Activated CD4-positive, alpha-beta T cell treated with anti-CD3 and anti-CD28 coated beads, Interleukin-2, amount 50 U/mL, for 24 hours (primary cell): ENCODE measurements around the gene STK38.
"Not testable (repeated sequence)": the region's sequence is repeated elsewhere in the genome, so short reads cannot be mapped to it uniquely, and the experiment has no call there.

Source experiments
- DNase-seq, 2 donors: peaks; one replicate each; pipeline ENCODE4 v3.0.0-alpha.2; 2020; ENCODE audit warnings: low read depth in 1 of 2, low spot score in 1 of 2

STK38 gene

DNA sequence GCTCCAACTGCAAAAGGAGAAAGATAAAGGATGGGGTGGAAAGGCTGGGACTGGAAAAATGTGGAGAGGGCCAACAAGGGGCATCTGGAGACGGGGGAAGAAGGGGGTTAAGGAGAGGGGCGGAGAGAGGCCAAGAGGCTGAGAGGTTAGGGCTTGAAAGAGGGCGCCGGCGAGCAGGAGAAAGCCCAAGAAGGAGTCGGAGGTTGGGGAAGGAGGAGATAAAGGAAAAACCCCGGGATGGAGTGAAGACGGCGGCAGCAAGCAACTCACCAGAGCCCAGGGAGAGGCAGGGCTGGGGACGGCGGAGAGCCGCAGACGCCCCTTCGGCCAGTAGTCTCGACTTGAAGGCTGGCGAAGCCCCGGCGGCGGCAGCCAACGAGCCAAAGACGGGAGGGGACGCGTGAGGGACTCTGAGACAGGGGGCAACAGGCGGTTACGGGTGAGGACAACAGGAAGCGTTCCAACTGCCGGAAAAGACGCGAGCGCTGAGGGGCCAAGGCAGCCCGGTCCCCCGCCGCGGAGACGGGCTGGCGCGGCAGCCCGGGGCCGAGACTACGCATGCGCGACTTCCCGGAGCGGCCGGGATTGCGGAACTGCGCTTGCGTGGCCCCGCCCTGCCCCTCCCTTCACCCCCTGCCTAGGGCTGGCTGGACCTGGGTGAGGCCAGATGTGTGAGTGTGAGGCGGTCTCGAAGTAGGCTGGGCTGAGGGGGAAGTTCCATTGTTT, at the start of gene STK38:
STK38 (minus strand) TSS at position 560 of the 726 bp plus-strand sequence. CDS start 7,277 bp downstream, outside the sequence.
- peak; percentile 87 to 91 for DNase-seq

DNA sequence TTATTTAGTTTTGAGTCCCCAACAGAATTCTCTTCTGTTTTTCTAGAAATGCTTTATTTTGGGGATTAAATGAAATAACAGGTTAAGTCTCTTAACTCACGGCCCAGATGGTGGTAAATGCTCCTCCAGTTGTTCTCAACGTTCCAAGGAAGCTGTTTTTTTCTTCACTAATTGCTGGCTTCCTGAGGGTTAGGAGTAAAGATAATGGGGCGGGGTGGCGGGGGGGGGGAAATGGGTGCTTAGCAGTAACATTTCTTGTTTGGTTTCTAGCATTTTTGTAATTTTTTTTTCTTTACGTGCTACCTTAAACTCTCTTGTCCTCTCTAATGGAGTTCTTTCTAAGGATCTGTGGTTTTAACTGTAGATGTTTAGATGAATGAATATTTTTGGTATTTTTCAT, 49.1 kb upstream of the STK38 start:
- DNase-seq = no peak

DNA sequence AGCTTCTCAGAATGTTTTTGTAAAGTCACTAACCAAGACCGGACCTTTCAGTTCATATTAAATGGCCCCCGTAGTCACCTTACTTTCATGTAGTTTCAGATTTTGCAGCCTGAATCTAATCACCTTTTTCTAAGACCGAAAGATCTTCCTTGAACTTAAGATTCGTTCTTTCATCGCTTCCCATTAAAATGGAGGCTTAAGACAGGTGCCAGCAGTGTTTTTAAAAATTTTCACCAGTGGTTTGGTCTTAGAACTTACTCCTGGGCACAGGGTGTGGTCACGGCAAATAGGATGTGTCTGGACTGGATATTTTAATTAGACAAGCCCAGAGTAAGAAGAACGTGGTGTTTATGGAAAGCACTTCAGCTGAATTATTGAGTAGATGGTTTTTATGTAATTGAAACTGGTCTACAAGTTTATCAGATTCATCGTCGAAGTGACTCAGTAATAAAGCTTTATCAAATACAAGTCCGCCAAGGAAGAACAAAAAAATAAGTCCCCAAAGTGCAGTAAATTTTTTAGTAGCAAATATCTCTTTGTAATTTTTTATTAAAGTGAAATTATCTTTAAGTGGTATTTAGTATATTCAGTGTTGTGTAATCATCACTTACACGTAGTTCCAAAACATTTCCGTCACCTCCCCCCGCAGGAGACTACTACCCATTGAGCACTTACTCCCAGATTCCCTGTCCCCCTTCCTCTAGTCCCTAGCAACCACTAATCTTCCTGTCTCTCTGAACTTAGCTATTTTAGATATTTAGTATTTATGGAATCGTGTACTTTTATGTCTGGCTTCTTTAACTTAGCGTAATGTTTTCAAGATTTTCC, 47.8 kb upstream of the STK38 start:
- DNase-seq = no peak

DNA sequence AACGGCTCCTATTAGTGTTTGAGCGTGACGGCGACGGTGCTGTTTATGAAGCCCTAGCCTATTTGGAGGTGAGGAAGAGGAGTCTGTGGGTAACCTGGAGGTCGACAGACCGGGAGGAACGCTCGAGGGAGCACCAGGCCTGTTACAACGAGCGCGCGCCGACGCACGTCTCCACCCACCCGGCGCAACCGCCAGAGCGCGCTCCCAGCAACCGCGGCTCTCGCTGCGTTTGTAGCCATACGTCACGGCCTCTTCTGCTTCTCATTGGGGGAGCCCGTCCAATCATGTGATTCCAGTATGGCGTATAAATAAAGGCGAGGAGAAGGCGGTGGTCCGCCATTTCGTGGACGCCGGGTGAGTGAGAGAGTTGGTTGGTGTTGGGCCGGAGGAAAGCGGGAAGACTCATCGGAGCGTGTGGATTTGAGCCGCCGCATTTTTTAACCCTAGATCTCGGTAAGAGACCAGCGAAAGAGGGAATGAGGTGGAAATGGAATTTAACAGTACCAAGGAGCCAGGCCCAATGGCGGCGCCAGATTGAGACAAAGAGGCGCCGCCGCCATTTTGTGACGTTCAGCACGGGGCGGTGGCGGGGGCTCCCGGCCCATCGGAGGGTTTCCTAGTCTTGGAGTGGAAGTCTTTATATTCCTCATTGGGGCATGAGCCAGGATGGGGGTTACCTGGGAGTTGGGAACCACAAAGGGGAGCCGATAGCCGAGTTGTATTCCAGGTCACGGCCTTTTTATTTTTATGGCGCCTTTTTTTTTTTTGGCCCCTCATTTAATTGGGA, 46.9 kb upstream of the STK38 start, which contains the start of gene SRSF3:
SRSF3 (plus strand) TSS at position 334 of the 787 bp plus-strand sequence. CDS start 2,401 bp downstream, outside the sequence.
- DNase-seq = peak; percentile 87 to 96

DNA sequence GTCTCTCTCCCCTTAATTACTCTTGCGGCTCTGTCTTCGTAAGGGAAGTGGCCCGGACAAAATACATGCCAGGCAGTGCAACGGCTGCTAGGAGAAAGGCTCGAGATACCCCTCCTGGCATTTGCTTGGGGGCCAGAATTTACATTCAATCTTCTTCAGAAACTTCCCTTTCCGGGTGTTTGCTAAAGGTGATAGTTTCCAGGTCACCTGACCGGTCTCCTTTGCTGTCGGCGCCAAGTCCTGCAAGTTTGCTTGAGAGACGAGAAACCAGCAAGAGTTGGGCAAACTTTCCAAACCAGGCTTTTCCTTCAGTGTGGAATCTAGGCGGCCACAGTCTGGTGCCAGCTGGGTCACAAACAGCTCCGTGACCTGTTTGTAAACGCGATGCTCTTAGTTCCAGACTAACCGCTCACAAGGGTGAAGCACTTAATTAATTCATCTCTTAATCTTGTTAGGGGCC, 46.3 kb upstream of the STK38 start:
- peak in 1 of 2 donors; percentile 32 for DNase-seq

DNA sequence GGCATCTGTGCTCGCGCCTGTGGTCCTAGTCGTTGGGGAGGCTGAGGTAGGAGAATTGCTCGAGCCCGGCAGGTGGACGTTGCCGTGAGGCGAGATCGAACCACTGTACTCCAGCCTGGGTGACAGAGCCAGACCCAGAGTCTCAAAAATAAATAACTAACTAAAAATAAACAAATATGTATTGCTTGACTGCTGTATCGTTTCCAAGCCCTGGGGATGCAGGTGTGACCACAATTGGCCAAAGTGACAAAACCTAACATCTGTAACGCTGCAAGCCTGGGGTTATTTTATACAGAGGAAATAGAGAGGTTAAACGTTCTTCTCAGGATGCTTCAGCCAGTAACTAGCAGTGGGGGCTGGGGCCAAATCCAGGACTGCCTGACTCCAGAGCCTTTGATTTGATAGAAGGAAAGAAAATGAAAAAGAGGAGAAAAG, 45.0 kb upstream of the STK38 start:
- no peak for DNase-seq

DNA sequence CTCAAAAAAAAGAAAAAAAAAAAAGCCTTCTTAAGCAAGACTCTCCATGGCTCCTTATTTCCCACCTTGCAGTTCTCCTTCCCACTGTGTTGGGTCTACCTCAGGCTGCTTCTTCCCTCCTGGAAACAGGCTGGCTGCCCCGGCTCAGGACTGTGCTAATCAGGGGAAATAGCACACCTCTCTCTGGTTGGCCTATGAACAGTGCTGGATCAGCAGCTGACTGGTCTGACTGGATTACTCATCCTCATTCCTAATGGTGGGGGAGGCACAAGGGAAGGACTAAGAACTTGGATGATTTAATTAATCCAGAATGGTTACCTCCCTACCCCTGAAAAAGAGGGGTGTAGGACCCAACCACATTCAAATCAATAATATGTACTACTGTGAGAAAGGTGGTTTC, 43.0 kb upstream of the STK38 start:
- DNase-seq = no peak

DNA sequence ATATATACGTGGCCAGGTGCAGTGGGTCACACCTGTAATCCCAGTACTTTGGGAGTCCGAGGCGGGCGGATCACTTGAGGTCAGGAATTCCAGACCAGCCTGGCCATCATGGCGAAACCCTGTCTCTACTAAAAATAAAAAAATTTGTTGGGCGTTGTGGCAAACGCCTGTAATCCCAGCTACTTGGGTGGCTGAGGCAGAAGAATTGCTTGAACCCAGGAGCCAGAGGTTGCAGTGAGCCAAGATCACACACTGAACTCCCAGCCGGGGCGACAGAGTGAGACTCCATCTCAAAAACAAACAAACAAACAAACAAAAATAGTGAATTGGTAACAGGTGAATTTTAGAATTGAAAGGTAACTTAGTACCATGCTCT, 41.7 kb upstream of the STK38 start:
- DNase-seq = not testable (repeated sequence)

DNA sequence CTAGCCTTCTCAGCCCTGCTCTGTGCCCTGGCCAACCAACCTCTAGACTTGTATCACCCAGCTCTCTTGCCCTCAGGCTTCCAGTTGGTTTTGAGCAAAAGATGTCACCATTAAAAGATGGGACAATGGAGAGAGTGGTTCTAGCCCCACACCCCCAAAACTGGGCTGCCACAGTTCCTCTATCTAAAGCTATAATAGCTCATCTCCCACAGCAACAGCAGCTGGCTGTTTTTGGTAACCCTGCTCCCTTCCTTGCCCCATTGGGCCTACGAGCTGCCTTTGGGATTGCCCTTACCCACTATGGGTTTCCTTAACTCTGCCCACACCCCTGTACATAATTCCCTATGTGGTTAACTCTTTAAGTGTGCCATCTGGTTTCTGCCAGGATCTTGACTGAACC, 39.3 kb upstream of the STK38 start:
- DNase-seq = no peak

DNA sequence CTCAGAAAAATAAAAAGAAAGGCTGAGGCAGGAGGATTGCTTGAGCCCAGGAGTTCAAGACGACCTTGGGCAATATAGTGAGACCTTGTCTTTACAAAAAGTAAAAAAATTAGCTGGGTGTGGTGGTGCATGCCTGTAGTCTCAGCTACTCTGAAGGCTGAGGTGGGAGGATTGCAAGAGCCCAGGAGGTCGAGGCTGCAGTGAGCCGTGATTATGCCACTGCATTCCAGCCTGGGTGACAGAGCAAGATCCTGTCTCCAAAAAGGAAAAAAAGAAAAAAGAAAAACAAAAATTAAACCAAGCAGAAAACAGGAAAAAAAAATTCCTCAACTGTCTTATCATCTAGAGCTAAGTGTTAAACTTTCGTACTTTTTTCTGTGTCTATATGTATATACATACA, 34.4 kb upstream of the STK38 start:
- DNase-seq = no peak

DNA sequence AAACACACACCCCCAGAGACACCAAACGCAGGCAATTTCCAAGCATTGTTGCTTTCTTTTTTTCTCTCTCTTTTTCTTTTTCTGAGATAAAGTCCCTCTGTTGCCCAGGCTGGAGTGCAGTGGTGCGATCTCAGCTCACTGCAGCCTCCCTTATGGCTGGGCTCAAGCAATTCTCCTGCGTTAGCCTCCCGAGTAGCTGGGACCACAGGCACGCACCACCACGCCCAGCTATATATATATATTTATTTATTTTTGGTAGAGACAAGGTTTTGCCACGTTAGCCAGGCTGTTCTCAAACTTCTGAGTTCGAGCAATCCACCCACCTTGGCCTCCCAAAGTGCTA, 32.9 kb upstream of the STK38 start:
- no peak for DNase-seq

DNA sequence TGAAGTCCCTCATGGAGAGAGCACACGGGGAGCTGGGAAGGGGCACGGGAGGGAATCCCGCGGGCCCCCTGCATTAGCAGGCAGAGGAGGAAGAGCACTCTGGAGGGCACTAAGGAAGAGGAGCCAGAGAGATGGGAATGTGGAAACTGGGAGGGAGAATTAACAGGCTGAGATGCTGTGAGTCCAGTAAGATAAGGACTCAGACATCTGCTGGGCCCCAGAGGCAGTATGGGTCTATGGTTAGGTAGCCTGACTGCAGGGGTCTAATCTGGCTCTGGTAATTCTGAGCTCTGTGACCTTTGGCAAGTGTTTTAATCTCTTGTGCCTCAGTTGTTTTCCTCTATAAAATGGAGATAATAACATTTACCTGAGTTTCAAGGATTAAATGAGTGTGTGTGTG, 31.2 kb upstream of the STK38 start:
- no peak for DNase-seq

DNA sequence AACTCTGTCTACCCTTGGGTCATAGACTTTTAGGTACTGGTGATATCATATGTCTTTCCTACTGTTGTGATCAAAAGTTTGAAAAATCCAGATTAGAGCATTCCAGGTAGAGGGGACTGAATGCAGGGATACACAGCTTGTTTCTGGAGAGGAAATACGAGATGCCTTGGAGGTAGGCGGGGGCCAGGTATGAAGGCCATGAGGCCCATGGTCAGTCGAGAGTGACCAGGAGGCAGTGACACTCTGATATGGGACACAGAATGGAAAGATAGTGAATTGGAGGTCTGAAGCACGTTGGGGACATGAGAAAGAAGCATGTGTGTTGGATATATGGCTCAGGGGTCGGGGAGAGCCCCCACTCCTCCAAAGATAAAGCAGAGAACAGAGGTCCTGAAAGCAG, 30.8 kb upstream of the STK38 start:
- no peak for DNase-seq

DNA sequence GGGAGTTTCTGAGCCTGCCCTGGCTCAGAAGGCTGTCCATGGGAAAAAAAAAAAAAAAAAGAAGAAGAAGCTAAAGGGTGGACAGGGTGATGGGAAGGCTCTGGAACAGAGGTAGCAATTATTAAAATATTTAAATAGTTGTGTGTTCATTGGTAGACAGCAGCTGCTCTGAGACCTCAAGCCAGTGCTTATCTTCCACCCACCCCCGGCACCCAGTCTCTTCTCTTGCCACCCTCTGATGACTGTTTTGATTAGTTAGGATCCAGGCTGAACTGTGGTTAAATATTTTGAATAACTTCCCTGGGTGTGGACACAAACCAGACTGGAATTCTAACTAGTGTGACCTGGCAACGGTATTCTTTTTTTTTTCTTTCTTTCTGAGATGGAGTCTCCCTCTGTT, 30.0 kb upstream of the STK38 start:
- DNase-seq = no peak

DNA sequence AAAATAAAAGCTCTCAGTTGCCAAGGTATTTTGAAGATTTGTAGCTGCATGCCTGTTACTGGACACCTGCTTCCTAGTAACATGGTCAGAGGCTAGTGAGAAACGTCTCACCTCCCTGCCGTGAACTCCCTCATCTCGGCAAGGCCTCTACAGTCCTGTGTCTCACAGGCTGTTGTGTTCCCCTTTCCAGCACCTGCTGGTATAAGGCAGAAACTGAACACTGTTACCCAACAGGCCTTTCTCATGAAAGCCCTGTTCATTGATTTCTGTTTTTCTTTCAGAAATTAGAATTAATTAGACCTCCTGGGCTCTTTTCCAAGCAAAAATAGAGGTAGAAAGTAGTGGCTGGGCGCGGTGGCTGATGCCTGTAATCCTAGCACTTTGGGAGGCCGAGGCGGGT, 29.3 kb upstream of the STK38 start:
- no peak for DNase-seq

DNA sequence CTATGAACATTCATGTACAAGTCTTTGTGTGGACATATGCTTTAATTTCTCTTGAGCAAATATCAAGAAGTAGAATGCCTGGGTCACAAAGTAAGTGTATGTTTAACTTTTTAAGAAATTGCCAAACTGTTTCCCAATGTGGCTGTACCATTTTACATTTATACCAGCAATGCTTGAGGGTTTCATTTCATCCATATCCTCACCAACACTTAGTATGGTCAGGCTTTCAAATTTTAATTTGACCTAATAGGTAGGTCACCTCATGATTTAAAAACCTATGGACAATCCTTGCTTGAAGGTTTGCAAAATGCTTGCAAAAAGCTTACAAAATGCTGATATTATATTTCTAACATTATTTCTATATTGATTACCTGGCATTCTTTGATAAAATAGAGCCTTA, 27.4 kb upstream of the STK38 start:
- no peak for DNase-seq

DNA sequence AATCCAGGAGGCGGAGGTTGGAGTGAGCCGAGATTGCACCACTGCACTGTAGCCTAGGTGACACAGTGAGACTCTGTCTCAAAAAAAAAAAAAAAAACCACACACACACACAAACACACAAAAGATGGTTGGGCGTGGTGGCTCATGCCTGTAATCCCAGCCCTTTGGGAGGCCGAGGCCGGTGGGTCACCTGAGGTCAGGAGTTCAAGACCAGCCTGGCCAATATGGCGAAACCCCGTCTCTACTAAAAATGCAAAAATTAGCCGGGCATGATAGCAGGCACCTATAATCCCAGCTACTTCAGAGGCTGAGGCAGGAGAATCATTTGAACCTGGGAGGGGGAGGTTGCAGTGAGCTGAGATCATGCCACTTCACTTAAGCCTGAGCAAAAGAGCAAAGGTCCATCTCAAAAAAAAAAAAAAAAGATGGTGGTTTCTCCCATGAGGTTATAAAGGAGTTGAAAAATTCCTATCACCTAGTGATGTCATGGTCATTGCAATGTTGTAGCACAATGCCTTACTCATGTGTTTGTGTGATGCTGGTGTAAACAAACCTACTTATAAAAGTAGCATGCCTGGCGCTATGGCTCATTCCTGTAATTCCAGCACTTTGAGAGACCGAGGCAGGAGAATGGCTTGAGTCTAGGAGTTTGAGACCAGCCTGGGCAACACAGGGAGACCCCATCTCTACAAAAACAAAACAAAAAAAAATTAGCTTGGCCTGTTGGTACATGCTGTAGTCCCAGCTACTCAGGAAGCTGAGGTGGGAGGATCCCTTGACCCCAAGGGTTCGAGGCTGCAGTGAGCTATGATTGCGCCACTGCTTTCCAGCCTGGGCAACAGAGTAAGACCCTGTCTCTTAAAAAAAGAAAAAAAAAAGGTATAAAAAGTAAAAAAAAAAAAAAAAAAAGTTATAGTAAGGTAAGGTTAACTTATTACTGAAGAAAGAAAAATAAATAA, 25.4 kb upstream of the STK38 start:
- DNase-seq = not testable (repeated sequence)

DNA sequence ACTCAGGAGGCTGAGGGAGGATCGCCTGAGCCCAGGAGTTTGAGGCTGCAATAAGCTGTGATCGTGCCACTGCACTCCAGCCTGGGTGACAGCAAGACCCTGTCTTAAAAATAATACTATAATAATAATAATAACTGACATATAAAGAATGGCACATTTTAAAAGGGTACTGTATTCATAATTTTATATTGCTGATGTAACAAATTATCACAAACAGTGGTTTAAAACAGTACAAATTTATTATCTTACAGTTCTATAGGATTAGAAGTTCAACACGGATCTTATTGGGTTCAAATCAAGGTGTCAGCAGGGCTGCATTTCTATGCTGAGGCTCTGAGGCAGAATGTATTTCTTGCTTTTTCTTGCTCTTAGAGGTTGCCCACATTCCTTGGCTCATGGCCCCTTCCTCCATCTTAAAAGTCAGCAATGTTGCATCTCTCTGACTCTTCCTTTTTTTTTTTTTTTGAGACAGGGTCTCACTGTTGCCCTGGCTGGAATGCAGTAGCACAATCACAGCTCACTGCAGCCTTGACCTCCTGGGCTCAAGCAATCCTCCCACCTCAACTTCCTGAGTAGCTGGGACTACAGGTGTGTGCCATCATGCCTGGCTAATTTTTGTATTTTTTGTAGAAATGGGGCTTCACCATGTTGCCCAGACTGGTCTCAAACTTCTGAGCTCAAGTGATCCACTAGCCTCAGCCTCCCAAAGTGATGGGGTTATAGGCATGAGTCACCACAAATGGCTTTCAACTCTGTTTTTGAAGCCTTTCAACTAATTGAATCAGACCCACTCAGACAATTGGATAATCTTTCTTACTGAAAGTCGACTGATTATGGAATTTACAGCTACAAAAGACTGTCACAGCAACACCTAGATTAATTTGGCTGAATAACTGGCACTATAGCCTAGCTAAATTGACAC, 24.1 kb upstream of the STK38 start:
- DNase-seq = no peak

DNA sequence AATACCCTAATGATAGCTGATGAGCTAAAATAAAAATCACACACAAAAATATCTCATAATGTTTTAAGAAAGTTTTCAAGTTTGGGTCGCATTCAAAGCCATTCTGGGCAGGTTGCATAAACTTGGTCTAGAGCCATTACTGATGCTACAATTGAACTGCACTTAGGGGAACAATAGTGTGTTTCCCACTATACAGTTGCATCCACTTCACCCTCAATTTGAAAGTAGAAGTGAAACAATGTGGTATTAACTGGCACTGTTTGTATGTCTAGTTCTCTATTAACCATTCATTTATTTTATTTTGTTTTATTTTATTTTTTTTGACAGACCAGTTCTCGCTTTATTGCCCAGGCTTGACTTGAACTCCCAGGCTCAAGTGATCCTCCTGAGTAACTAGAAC, 23.0 kb upstream of the STK38 start:
- no peak for DNase-seq
